VCaP (cell line): ENCODE results near the gene DGKD.

ENCODE experiments used
- H3K27ac ChIP-seq: fragments of 450-650 bp; 2 replicates; pipeline ENCODE4 v1.5.1; 2017
- CTCF ChIP-seq: fragments of 450-650 bp; conservative IDR thresholded peaks from 2 replicates; pipeline ENCODE4 v1.5.1; 2017; ENCODE audit warnings: mild to moderate bottlenecking, moderate library complexity

DGKD gene

GRCh38 chr2:233433029-233433428, 78.7 kb downstream of the DGKD start:
- no peak overlapping the region for H3K27ac ChIP-seq
- no peak for TF ChIP-seq CTCF

GRCh38 chr2:233433794-233434193, 79.5 kb downstream of the DGKD start:
- no peak for TF ChIP-seq CTCF
- H3K27ac ChIP-seq = no peak overlapping the region

- no peak for TF ChIP-seq CTCF
- H3K27ac ChIP-seq = no peak overlapping the region
These were observed 80.5 kb downstream of the DGKD start for GRCh38 chr2:233434666-233435330.

GRCh38 chr2:233435436-233436190, 81.3 kb downstream of the DGKD start:
- no peak overlapping the region for H3K27ac ChIP-seq
- TF ChIP-seq CTCF = no peak

- no peak for TF ChIP-seq CTCF
- H3K27ac ChIP-seq = no peak overlapping the region
These were observed 81.9 kb downstream of the DGKD start for GRCh38 chr2:233436191-233436581.

GRCh38 chr2:233436691-233437438, 82.6 kb downstream of the DGKD start:
- no peak overlapping the region for H3K27ac ChIP-seq
- TF ChIP-seq CTCF = no peak

GRCh38 chr2:233437439-233437955, 83.2 kb downstream of the DGKD start:
- no peak overlapping the region for H3K27ac ChIP-seq
- TF ChIP-seq CTCF = no peak
